Central memory CD4-positive, alpha-beta T cell (primary cell): Measurements from ENCODE around the gene FMO2.
"Not testable (repeated sequence)": the region's sequence is repeated elsewhere in the genome, so short reads cannot be mapped to it uniquely, and the experiment has no call there.

Experiments used
- DNase-seq: peaks from one replicate; pipeline ENCODE4 v3.0.0; 2022

The FMO2 gene

DNA sequence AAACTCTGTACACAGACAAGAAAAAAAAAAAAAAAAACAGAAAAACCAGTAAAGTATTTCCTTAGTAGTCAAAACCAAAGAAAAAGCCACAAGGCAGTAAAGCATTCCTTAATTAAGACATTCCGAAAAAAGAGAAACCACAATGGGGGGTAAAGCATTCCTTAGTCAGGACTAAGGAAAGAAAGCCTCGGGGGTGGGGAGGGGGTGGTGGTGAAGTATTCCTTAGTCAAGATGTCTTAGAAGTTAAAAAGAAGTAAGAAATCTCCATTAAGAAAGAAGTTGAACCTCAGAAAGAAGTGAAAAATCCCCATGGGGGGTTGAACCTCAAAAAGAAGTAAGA, 35.0 kb downstream of the FMO2 start:
- no peak for DNase-seq

DNA sequence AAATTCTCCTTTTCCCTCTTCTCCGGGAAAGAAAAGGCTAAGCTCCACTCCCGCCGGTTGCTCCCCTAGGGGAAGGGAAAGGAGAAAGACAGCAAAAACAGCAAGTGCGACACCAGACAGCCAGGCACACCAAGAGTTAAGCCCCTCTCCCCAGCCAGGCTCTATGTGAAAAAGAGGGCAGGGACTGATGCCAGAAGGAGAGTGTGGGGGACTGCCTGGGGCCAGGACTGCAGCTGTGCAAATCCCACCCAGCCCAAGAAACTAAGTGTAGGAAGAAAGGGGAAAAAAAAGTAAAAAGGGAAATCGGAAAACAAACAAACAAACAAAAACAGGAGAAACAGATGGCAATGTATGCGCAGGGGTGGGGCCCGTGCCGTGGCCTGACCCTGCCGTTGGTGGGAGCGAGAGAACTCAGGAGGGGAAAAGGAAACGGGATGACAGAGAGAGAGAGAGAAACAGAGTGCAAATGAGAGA, 35.5 kb downstream of the FMO2 start:
- no peak for DNase-seq

DNA sequence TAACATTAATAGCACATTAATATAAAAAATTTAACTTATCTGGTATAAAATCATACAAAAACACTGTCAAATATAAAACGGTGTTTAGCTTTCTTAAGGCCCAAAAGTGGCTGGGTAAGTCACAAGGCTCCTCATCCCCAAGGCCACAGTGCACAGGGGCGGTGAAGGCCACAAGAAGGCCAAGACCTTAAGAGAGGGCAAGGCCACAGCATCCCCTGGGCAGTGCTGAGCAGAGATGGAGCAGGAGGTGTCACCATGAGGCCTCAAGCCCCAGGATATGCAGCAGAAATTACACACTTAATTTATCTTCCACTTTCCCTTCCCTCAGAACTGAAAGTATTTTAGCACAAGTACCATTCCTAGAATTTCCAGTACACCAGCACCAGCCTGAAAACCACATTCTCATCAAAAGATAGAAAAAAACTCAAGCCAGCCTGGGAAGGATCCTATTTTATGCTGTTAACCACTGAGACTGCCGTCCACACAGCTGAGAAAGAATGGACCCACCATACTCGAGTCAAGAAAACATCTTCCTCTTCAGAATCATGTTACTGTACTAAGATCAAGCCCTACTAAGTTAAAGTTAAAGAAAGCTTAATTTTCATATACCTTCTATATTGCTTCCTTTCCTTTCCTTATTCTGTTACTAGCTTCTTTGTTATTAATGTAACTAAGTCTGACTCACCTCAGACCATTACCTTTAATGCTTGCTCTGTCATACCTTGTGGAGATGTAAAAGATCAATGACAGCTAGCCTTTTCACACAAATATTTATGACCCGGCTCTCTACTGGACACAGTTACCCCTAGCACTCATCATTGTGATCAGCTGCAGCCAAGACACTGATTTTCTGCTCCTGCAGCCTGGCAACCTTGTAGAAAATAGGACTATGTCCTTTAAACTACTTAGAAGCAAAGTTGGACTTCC, 36.8 kb downstream of the FMO2 start:
- no peak for DNase-seq

DNA sequence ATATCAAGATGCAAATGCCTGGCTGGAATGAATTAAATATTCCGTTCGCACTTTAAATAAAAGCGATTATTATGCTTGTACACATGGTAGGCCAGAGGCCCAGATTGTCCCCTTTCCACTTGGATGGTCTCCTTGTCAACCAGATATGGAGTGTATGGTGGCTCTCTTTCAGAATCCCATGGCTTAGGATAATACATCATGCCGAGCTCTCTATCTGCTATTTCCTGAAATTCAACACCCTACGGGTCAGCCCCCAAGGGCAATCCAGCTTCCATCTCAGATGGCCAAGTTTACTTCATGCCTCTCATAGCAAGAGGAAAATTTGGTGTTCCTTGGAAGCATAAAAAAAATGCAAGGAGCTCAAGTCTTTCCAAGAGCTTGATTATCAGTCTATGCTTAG, 37.8 kb downstream of the FMO2 start:
- no peak for DNase-seq

DNA sequence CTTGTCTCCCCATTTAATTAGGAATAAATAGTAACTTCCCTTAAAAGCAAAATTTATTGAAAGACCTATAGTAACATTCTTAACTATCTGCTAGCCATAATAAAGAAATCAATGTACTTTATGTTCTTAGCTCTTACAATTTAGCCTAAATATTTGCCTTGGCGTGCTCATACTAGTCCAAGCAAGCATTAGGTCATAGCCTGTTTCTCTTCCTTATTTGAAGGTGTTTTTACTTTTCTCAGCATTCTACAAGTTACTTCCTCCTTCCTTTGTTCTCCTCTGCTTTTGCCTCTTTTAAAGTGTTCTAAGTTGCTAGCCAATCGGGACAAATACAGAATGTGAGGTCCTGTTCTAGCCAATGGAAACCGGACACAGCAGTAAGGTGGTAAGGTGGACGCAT, 39.2 kb downstream of the FMO2 start:
- not testable (repeated sequence) for DNase-seq

DNA sequence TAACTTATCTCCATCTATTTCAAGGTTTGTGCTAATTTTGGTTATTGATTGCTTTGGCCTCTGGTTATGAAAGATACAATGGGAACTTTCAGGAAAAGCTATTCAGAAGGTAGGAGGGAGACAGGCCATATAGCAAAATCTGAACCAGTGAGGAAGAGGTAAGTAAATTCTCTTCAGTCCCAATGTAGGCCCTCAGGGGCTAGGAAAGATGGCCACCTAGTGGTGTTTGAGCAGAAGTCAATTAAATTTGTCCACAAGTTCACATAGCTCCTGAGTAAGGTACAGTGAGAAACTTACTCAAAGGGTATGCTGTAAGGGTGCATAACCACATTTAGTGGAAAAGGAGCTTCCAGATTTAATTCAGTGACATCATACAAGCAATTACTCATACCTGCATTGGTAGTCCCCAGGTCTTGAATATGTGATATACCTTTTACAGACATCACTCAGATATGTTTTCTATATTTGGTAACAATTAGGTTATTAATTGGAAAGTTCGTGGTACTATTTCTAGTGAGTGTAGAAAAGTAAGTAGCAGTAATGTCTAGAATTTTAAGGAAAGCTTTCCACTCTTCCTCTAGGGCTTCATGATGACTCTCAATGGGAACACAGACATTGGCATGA, 41.8 kb downstream of the FMO2 start:
- no peak for DNase-seq

DNA sequence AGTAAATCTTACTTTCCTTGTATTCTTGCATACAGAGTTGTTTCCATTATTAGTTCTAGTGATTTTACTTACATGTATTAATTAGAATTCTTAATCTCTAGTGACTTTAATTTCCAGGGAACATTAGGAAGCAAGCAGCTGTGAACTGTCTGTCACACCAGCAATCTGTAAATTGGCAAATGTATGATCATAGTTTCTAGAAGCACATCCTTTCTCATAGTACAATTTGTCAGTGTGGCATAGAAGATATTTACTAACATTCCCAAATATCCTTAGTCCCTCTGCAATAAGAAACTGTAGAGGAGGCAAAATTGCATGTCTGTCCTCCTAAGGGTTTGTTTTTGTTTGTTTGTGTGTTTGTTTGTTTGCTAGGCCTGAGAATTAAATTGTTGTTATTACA, 46.2 kb downstream of the FMO2 start:
- DNase-seq: no peak

DNA sequence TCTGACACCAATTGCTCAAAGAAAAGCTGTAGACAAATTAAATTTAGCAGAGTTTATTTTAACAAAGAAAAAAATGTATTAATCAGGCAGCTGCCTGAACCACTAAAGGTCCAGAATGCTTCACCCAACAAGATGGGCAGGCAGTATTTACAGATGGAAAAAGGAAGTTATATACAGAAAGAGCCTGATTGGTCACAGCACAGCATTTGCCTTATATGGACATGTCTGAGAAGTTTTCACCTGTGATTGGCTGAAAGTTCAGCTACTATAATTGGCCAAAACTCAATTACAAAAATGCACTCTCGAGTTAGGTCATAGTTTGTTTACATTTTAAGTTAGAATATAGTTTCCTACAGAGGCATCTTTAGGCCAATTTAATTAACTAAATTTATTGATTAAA, 48.1 kb downstream of the FMO2 start:
- DNase-seq: no peak

DNA sequence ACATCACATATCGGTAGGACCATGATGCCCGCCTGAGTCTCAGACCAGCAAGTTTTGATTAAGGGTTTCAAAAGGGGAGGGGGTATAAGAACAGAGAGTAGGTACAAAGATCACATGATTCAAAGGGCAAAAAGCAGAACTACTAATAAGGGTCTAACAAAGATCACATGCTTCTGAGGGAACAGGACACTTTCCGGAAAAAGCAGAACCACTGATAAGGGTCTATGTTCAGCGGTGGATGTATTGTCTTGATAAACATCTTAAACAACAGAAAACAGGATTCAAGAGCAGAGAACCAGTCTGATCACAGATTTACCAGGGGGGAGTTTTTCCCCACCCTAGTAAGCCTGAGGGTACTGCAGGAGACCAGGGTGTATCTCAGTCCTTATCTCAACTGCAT, 51.1 kb downstream of the FMO2 start:
- DNase-seq: not testable (repeated sequence)

DNA sequence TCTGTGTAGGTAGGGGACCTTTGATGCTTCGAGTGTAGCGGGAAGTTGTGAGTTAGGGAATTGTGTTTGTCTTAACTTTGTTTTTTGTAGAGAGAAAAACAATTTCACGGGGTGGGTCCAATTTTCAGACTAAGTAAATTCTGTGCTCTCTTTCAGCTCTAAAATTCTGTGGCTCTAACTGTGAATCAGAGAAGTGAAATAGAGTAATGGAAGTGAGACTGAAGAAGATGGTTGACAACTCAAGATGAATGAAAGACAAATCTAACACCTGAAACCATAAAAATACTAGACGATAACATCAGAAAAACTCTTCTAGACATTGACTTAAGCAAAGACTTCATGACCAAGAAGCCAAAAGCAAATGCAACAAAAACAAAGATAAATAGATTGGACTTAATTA, 58.8 kb downstream of the FMO2 start:
- no peak for DNase-seq

DNA sequence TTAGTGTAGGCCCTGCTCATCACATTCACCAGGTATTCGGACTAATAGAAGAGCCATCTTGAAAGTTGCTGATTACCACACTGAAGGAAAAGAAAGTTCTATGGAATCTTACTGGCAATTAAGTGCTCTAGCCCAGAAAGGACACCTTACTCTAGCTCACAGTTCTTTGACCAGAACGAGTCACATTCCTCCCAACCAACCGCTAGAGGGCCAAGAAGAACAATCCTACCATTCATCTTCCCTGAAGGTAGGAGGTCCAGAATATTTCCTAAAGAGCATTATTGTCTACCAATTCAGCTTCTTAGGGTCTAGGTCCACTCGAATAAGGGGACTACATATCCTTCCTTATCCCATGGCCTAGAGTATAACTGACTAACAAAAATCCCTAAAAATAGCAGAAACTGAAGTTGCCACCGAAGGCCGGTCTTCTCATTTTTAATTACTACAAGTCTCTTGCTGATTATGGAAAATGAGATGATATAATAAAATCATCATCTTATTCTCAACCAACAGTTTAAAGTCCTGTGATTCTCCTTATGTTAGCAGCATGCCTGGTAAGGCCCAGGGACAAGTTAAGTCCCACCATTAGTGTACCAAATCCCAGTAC, 60.5 kb downstream of the FMO2 start:
- peak; percentile 16 for DNase-seq

DNA sequence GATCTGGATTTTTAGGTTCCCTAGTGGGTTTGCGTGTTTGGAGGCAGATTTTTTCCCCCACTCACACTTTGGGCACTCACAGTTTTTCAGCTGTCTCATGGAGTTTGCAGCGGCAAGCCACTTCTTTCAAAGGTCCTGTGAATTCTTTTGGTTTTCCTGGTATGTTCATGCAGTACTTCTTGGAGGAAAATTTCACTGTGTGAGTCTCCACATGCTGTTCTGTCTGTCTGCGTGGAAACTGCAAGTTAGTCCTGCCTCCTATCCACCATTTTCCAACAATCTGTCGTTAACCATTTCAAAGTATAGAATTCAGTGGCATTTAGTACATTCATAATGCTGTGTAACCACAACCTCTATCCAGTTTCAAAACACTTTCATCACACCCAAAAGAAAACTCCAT, 62.4 kb downstream of the FMO2 start:
- no peak for DNase-seq

DNA sequence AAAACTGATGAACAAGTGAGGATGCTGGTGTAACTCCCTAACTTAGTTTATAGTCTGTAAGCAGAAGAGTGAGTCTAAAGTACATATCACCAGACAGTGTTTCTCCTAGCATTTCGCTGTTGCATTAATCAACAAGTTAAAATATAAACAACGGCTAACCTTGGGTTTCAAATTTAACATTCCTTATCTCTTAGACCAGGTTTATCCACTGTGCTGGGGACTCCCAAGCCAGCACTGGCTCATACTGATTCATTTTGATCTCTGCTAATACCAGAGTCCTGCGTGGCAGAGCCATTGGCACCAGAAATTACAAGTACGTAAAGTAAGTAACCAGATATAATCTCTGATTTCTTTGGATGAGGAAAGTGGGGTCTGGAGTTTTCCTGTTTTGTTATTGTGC, 63.2 kb downstream of the FMO2 start, which contains the start of gene FMO1:
Gene FMO1, plus strand, starts transcription at position 193 of the 400 bp plus-strand sequence. CDS start 9,594 bp downstream, outside the sequence.
- DNase-seq: no peak

DNA sequence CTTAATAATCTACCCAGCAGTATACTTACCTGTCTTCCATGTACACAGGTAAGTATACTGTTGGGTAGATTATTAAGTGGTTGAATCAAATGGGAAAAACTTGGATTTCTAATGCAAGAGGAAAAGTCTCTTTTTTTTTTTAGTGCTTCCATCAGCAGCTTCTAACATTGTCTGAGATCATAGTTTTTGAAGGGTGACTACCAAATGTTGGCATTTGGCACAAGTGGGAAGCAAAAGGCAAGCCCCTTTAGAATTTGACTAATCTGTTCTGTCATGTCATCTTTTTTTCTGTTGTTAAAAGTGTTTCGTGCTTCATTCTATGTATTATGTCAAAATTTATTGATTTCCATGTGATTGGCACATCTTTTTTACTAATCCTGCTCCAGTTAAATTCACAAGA, 63.7 kb downstream of the FMO2 start:
- no peak for DNase-seq

DNA sequence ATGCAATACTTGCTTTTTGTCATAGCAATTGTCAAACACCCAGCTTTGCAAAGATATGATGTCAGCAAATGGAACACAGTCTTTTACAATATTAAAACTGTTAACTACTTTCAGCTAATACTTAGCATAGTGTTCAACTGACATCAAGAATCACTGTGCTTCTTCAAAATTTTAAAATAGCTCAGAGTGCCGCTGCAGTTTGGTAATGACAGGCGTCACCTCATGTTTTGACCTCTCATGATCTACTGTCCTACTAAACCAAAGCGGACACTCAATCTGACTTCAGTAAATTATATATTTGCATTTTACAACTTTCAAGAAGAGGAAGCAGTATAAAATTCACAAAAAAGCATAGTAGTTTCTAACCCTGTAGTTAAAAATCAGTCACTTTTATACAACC, 65.2 kb downstream of the FMO2 start:
- DNase-seq: no peak

DNA sequence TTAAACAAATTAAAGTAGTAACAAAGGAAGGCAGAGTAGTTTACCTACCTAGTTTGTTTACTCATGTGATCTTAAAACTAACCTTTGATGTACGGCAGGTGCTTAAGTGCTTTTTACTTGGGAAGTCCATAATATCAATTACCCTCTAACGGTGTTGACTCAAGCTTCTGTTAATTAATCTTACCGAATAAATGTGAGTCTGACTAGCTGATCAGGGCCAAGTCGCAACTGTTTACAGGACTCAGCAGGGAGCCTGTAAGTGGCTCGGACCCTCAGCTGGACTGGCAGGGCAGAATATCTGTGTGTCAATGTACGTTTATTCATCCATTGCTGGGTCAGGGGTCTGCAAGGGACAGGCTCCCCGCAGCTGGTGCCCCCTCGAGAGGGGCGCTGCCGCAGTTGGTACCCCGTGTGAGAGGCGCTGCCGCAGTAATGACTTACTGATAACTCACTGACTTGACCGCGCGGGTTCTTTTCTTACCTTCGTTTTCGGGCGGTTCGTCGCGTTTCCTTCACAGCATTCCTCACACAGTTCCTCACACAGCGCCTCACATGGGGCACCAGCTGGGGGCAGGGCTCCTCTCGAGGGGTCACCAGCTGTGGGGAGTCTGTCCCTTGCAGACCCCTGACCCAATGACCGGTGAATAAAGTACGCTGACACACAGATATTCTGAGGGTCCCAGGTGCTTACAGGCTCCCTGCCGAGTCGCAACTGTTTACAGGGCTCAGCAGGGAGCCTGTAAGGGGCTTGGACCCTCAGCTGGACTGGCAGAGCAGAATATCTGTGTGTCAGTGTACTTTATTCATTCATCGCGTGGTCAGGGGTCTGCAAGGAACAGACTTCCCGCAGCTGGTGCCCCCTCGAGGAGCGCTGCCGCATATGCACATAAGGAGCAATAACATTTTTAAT, 66.2 kb downstream of the FMO2 start:
- no peak for DNase-seq

DNA sequence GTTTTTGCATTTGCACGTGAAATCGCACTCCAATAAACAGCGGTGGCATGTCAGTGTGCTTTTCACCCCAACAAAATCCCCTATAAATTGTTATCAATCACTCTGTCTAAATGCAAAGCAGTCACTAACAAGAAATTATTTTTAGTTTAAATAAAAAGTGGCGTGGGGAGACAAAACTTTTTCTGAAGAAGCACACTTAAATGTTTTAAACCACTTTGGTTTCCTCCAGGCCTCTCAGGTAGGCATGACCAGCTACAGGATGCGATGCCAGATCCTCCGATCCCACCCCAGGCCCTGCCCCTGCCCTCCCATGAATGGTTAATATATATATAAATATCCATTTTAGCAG, 66.8 kb downstream of the FMO2 start:
- no peak for DNase-seq

DNA sequence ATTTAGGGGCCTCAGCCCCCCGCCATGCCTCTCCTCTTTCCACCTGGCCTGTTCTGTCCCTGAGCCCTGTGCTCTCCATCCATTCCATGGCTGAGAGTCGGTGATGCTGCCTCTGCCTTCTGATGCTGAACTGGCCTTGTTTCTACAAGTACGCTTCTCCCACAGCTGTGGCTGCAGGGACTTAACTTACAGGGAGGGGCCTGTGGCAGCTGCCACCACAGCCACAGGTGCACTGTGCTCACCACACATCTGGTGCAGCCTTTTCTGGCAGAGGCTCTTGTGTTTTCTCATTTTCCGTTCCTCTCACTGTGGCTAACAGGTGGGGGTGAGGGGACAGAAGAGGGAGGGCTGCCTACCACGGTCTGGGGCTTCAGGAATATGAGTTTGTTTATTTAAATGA, 67.4 kb downstream of the FMO2 start:
- DNase-seq: no peak

DNA sequence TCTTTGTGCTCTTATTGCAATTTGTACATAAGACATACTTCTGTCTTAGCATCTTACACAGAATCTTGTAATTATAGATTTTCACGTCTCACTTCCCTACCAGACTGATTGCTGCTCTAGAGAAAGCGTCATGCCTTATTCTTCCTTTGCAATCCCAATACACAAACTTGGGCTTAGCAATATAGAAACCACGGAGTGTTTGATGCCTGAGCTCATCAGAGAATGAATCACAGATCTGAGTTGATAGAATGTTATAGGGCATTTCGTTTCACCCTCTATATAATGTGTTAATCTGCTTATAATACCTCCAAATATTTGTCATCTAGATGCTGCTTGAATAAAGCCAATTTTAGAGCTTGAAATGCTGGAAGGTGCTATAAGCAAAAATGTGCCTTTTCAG, 69.8 kb downstream of the FMO2 start:
- DNase-seq: no peak

DNA sequence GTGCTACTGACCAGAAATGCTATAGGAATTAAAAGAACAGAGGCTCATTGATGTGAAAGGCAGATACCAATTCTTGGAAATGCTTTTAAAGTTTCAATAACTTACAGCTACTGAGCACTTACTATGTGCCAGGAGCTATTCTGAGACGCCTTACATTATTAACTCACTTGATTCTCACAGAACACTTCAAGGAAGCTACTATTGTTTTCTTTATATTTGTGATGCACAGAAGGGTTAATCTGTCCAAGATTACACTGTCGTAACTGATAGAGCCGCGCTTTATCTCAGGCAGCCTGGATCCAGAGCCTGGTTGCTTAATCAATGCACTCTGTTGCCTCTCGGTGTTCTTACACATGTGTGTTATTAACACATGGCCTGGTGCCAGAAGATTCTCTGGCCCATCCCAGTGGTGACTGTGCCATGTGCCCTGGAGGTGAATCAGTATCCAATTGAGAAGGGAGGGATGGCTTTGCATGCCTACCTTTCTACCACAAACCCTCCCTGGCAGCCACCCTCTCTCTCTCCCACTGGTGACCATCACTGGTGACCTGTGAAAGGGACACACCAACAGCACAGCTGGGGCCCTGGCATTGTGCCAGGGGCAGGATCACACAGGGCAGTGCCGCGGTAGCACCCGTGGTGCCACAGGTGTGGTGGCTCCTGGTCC, 72.0 kb downstream of the FMO2 start:
- DNase-seq: no peak

DNA sequence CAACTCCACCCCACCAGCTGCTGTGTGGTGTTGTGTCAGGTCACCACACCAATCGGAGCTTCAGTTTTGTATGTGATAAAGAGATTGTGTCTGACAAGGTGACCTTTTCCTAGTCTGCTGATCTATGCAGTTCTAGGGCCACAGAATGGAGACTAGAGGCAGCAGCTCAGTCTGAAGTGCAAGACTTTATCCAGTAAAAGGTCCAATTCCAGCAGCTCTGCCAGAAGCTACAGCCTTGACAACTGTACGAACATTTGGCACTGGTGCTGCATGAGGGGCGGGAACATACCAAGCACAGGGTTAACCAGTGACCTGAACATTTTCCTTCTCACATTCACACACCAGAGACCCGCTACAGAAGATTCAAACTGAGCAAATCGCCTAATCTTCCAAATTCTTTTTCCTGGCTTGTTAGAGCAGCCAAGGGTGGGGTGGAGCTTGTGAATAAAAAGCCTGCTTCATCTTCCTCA, 72.5 kb downstream of the FMO2 start:
- DNase-seq: no peak

DNA sequence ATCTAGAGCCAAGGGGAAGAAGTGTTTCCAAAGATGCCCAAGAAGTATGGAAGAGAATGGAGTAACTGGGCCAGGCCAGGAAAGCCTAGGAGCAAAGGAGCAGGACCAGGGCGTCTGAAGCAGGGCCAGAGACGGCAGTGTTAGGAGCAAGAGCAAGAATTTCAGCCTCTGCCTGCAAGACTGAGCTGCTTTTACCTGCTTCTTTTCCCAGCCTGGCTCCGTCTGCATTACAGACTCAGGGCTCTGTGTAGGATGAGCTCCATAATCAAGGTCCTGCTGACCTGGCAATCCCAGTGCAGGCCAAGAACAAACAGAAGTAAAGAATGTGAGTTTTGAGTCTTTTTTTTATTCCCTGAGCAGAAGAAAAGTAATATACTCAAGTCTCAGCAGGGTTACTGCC, 73.3 kb downstream of the FMO2 start:
- DNase-seq: no peak
